Body of pancreas (tissue), 4 donors: ENCODE measurements around the gene UGT1A5. TPM values are rescaled to one million over a fixed set of nuclear protein-coding genes. Genes with fewer than 3 reads are reported as not detected.
"Not testable (repeated sequence)": the region's sequence is repeated elsewhere in the genome, so short reads cannot be mapped to it uniquely, and the experiment has no call there.

Experiments
- ATAC-seq: fragments of 150-250 bp; one replicate; pipeline ENCODE4 v1.9.1; 2016
- DNase-seq, 4 donors: peaks; one replicate each; pipeline ENCODE4 v3.0.0-alpha.2; 2019
- H3K27ac ChIP-seq, 4 donors: fragments of 200-600 bp; sonication (generic); 1 replicate in 3 of 4; 2 replicates in 1 of 4; pipeline versions ENCODE4 v1.5.1 to v1.6.1; 2016 to 2019; ENCODE audit warnings: mild to moderate bottlenecking in 1 of 4, mixed read lengths in 1 of 4, moderate library complexity in 1 of 4
- H3K27me3 ChIP-seq, 2 donors: fragments of 200-600 bp; sonication (generic); one replicate each; pipeline ENCODE4 v1.6.0; 2016; ENCODE audit warnings: mild to moderate bottlenecking in 1 of 2
- H3K36me3 ChIP-seq, 2 donors: fragments of 200-600 bp; sonication (generic); replicated peaks in 1 of 2; 2 replicates each; pipeline ENCODE4 v1.5.1; 2016; ENCODE audit warnings: low read depth in 2 of 2; ENCODE audit not compliant: insufficient read depth in 1 of 2
- H3K4me1 ChIP-seq: fragments of 200-600 bp; sonication (generic); one replicate; pipeline ENCODE4 v1.6.0; 2016
- H3K4me3 ChIP-seq, 2 donors: fragments of 200-600 bp; sonication (generic); 1 replicate in 1 of 2; 2 replicates in 1 of 2; pipeline ENCODE4 v1.5.1; 2016 to 2019
- H3K9me3 ChIP-seq, 3 donors: fragments of 200-600 bp; sonication (generic); 1 replicate in 2 of 3; 2 replicates in 1 of 3; pipeline ENCODE4 v1.5.1; 2016
- CTCF ChIP-seq, 7 experiments: fragments of 450-650 bp in 4 of 7; fragments of 200-600 bp in 3 of 7; sonication (generic) in 3 of 7; IDR thresholded peaks; one replicate each; pipeline ENCODE4 v1.5.1; 2016 to 2019; ENCODE audit warnings: antibody characterized with exemption in 7 of 7
- POLR2A ChIP-seq, 3 donors: fragments of 450-650 bp; IDR thresholded peaks; one replicate each; pipeline ENCODE4 v1.6.1; 2016; ENCODE audit warnings: antibody characterized with exemption in 3 of 3, mild to moderate bottlenecking in 2 of 3
- WGBS, 2 donors: methylation state at CpG; one replicate each; pipeline ENCODE4 v1.1.5; 2017; 5-methylcytosine and 5-hydroxymethylcytosine counted together
- intact Hi-C: fragments of 100-400 bp; cut with DNase I; formaldehyde crosslinking; loops from one replicate; pipeline ENCODE4 v1.15.1; 2023
- total RNA-seq, 2 donors: library from RNA; depleted of rRNA; stranded (reverse); fragments of >200 nt; gene quantifications; one replicate each; pipeline ENCODE4 v1.1.0, GENCODE V29; 2016

The UGT1A5 gene
- total RNA-seq, 2 donors from 2014 or later: not detected

GRCh38 chr2:233747283-233747544 is 34.5 kb downstream of the UGT1A5 start:
- Histone ChIP-seq H3K9me3 (peaks cover 0 to 10% (median 0%) of the 10 kb centered on the region in 3 donors), H3K27me3 (no peaks in the 10 kb centered on the region), H3K4me1 (no peaks in the 10 kb centered on the region), H3K36me3 (no peaks in the 10 kb centered on the region), H3K27ac (no peak overlapping the region), H3K4me3 (no peak overlapping the region)
- TF ChIP-seq CTCF (IDR thresholded peaks at IDR 0.05) (no peak), POLR2A (IDR thresholded peaks at IDR 0.05) (no peak)
- DNase-seq (no peak), ATAC-seq (no peak)
- intact Hi-C loops: no loop called here
- WGBS, 2 donors: 83 to 86% methylated on average over 6 of the region's 6 CpGs

GRCh38 chr2:233750689-233751088 is 38.0 kb downstream of the UGT1A5 start:
- ATAC-seq, H3K27me3 ChIP-seq, H3K4me3 ChIP-seq, H3K36me3 ChIP-seq, H3K9me3 ChIP-seq, H3K27ac ChIP-seq, H3K4me1 ChIP-seq, intact Hi-C loops, DNase-seq: not testable (repeated sequence)
- WGBS, 2 donors: 70 to 79% methylated on average over 2 of the region's 2 CpGs

GRCh38 chr2:233751212-233752009 is 38.7 kb downstream of the UGT1A5 start:
- H3K36me3 ChIP-seq, H3K27me3 ChIP-seq, H3K9me3 ChIP-seq, DNase-seq, H3K27ac ChIP-seq, ATAC-seq, H3K4me1 ChIP-seq, intact Hi-C loops, H3K4me3 ChIP-seq: not testable (repeated sequence)
- 48 to 54% methylated on average over 2 of the region's 2 CpGs for WGBS, 2 donors

DNA sequence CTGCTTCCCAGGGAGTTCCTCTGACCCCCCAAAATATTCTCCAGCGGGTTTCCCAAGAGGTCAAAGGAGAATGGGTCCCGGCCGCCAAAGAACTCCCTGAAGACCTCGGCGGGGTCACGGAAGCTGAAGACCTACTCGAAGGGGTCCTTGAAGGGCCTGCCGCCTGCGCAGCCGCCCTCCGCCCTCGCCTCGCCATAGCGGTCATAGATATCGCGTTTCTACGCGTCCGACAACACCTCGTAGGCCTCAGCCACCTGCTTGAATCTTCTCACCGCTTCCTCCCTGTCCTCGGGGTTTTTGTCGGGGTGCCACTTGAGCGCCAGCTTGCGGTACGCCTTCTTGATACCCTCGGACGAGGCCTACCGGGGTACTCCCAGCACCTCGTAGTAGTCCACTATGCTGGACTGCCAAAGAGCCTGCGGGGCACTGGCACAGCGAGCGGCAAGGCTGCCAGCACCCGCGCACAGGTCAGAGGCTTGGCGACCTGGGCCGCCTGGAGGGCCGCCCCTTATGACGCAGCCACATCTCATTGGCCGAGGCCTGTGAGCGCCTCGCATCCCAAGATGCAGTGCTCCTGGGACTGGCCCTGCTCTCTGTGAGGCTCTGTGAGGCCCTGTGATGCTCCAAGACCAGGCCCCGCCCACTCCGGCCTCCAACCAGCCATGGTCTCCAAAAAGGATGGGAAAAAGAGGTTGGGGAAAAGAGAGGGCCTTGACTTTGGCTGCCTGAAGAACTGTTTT is 42.3 kb downstream of the UGT1A5 start:
- H3K27me3 ChIP-seq: no peaks in the 10 kb centered on the region
- H3K4me1 ChIP-seq: no peaks in the 10 kb centered on the region
- no peak overlapping the region for H3K4me3 ChIP-seq
- no peaks in the 10 kb centered on the region for H3K36me3 ChIP-seq
- ATAC-seq (no peak), DNase-seq (no peak)
- peaks cover 0 to 10% (median 0%) of the 10 kb centered on the region in 3 donors for H3K9me3 ChIP-seq
- TF ChIP-seq POLR2A (IDR thresholded peaks at IDR 0.05): no peak
- TF ChIP-seq CTCF (IDR thresholded peaks at IDR 0.05): no peak
- 82 to 94% methylated on average over 26 to 42 of the region's 44 CpGs for WGBS, 2 donors
- H3K27ac ChIP-seq: no peak overlapping the region
- intact Hi-C loops: no loop called here

GRCh38 chr2:233756429-233757081 is 43.8 kb downstream of the UGT1A5 start:
- no peak overlapping the region for H3K4me3 ChIP-seq
- no peaks in the 10 kb centered on the region for H3K36me3 ChIP-seq
- no peaks in the 10 kb centered on the region for H3K27me3 ChIP-seq
- H3K4me1 ChIP-seq: no peaks in the 10 kb centered on the region
- peak; percentile 75 for ATAC-seq
- no peak overlapping the region for H3K27ac ChIP-seq
- intact Hi-C loops: no loop called here
- H3K9me3 ChIP-seq: no peaks in the 10 kb centered on the region
- 35 to 44% methylated on average over 7 of the region's 7 CpGs for WGBS, 2 donors
- TF ChIP-seq CTCF (IDR thresholded peaks at IDR 0.05) (no peak), POLR2A (IDR thresholded peaks at IDR 0.05) (no peak)
- peak in 2 of 4 donors; percentile 17 to 22 for DNase-seq
